GM11168 (cell line): Measurements from ENCODE around the gene MSMP.

ENCODE experiments used
- in situ Hi-C: fragments of 300-500 bp; cut with MboI; formaldehyde crosslinking; loops from one replicate; pipeline ENCODE4 v1.12.0; 2022; ENCODE audit warnings: low sequenced_read_pairs; ENCODE audit not compliant: unreplicated experiment

Gene MSMP

GRCh38 chr9:35771943-35772342 lies 17.9 kb upstream of the MSMP start:
- in situ Hi-C loops: no loop called here

- in situ Hi-C loops: no loop called here
Measured at GRCh38 chr9:35771534-35771933, 17.5 kb upstream of the MSMP start.

GRCh38 chr9:35771075-35771433 lies 17.0 kb upstream of the MSMP start:
- in situ Hi-C loops: no loop called here

- in situ Hi-C loops: no loop called here
Measured at GRCh38 chr9:35769763-35770162, 15.7 kb upstream of the MSMP start.

GRCh38 chr9:35767458-35767857 lies 13.4 kb upstream of the MSMP start:
- in situ Hi-C loops: no loop called here

- in situ Hi-C loops: no loop called here
Measured at GRCh38 chr9:35766997-35767396, 12.9 kb upstream of the MSMP start.

- in situ Hi-C loops: no loop called here
Measured at GRCh38 chr9:35763803-35764202, 9.7 kb upstream of the MSMP start.

GRCh38 chr9:35763181-35763580 lies 9.1 kb upstream of the MSMP start:
- in situ Hi-C loops: no loop called here

GRCh38 chr9:35760651-35761050 lies 6.6 kb upstream of the MSMP start:
- in situ Hi-C loops: no loop called here

GRCh38 chr9:35759795-35760194 lies 5.7 kb upstream of the MSMP start:
- in situ Hi-C loops: no loop called here

- in situ Hi-C loops: no loop called here
Measured at GRCh38 chr9:35758475-35759050, 4.5 kb upstream of the MSMP start.

GRCh38 chr9:35757892-35758275 lies 3.8 kb upstream of the MSMP start:
- in situ Hi-C loops: no loop called here

- in situ Hi-C loops: no loop called here
Measured at GRCh38 chr9:35757226-35757891, 3.3 kb upstream of the MSMP start.

GRCh38 chr9:35756275-35757225 lies 2.5 kb upstream of the MSMP start:
- in situ Hi-C loops: no loop called here

- in situ Hi-C loops: no loop called here
Measured at GRCh38 chr9:35755071-35755470, 995 bp upstream of the MSMP start.

GRCh38 chr9:35753466-35753865 lies 610 bp downstream of the MSMP start:
- in situ Hi-C loops: no loop called here

GRCh38 chr9:35750256-35750531 lies 3.9 kb downstream of the MSMP start:
- in situ Hi-C loops: no loop called here

- in situ Hi-C loops: loop anchor here (25.0 kb wide), 1 partner anchor 687 kb away; the partner anchor contains the start of gene VCP
Measured at GRCh38 chr9:35749515-35750255, 4.4 kb downstream of the MSMP start.

GRCh38 chr9:35748858-35749514 lies 5.1 kb downstream of the MSMP start, which contains the start of the genes GBA2 and RGP1:
Gene GBA2, minus strand, starts transcription at chr9:35749228. Its CDS starts 524 bp downstream, at chr9:35748704.
Gene RGP1, plus strand, starts transcription at chr9:35749287. Its CDS starts 469 bp downstream, at chr9:35749756.
- in situ Hi-C loops: loop anchor here (25.0 kb wide), 1 partner anchor 687 kb away; the partner anchor contains the start of gene VCP
